ENCODE data around the gene ADM2. TPM values are rescaled to one million over a fixed set of nuclear protein-coding genes. Genes with fewer than 3 reads are reported as not detected.
A peak's percentile ranks its signal among the peaks of the same experiment; 100 is the strongest.

The ADM2 gene
- polyA plus RNA-seq, 1 of the 3 experiments (the other 2 are of a cell fraction) = 0.61 TPM

DNA sequence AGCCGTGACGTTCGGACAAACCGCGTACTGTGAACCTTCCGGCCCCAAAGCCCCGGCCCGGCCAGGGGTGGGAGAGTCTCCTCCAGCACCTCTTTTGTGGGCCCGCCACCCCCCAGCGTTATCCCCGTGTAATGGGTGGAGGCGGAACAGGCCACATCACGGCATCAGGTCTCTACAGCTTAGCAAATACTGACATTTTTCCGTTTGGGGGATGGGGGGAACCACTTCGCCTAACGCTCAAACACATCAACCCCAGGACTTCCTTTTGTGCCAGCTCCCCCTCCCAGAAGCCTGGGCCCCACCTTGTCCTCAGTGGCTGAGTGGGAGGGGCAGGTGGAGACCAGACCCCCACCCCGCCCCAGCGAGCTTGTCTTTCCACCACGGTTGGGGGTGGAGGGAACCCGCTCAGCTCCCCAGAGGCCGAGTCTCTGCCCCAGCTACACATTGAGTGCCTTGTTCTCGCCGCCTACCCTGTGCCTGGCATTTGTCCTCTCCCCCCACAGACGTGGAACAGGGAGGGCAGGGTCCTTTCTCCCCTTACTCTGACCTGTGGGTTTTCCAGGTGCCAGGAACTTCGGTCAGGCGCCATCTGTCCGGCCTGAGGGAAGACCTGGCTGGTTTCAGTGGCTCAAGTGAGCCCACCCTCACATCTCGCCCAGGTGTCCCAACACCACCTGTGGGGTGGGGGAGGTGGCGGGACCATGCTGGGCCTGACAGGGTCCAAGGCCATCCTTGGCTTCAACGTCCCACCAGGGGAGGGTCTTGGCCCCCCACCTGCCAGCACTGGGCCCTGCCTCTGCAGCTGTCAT lies 36.1 kb upstream of the ADM2 start:
- Histone ChIP-seq H3K4me1 (ENCODE audit: control insufficient read depth in 1 of 2, insufficient read depth in 2 of 2, low read depth in 1 of 2, low read length in 1 of 2) (peaks cover 5 to 9% of the 10 kb centered on the region in 2 experiments; a peak in 1 of 4 replicates), H2AFZ (ENCODE audit: low read depth) (no peak overlapping the region), H3K27me3 (ENCODE audit: insufficient read depth) (no peaks in the 10 kb centered on the region), H3F3A (replicated peaks; ENCODE audit: insufficient read depth) (peaks cover 9% of the 10 kb centered on the region), H3K4me2 (no peak overlapping the region), H4K20me1 (ENCODE audit: insufficient read depth) (peaks cover 10% of the 10 kb centered on the region; the same call in 1 of the 2 replicates), H3K79me2 (ENCODE audit: insufficient read depth) (no peaks in the 10 kb centered on the region), H3K27ac (ENCODE audit: low read depth in 2 of 2, low read length in 1 of 2) (peak overlapping the region in 1 of 2 experiments; percentile 12; a peak in 1 of 4 replicates), H3K9me3 (no peaks in the 10 kb centered on the region), H3K9ac (no peak overlapping the region), H3K36me3 (replicated peaks in 1 of 2; ENCODE audit: control insufficient read depth in 1 of 2, insufficient read depth in 2 of 2, low read length in 1 of 2) (peaks cover 4 to 41% of the 10 kb centered on the region in 2 experiments), H3K9me2 (no peaks in the 10 kb centered on the region), H3K4me3 (ENCODE audit: low read depth in 2 of 2, low read length in 1 of 2) (no peak overlapping the region)
- ChIA-PET CTCF (interaction anchor here (0.7 to 2.5 kb wide), 3 partner anchors 11 to 175 kb away, joined by 3 to 7 read pairs (median 4); no protein-coding TSS in a partner anchor), POLR2A (no interaction called here)
- DNase-seq = peak; percentile 43
- 78% methylated on average over 25 of the region's 30 CpGs for WGBS (ENCODE audit: low lambda C conversion rate)
- TF ChIP-seq JUND (IDR thresholded peaks at IDR 0.05) (no peak), NFIC (IDR thresholded peaks at IDR 0.05; ENCODE audit: borderline replicate concordance) (no peak), GATA2 (CRISPR knock-in tag; IDR thresholded peaks at IDR 0.05) (no peak), RFX5 (IDR thresholded peaks at IDR 0.05; ENCODE audit: low read length) (no peak), YY1 (IDR thresholded peaks at IDR 0.05; ENCODE audit: low read depth) (no peak), ELF1 (IDR thresholded peaks at IDR 0.05) (no peak), TAF1 (IDR thresholded peaks at IDR 0.05; ENCODE audit: borderline replicate concordance, low read depth, low read length) (no peak), POLR2AphosphoS5 (IDR thresholded peaks at IDR 0.05; ENCODE audit: low read depth, low read length) (no peak), RXRA (IDR thresholded peaks at IDR 0.05; ENCODE audit: borderline replicate concordance, low read depth) (no peak), RAD21 (IDR thresholded peaks at IDR 0.05; ENCODE audit: low read length) (no peak), SIN3A (IDR thresholded peaks at IDR 0.05; ENCODE audit: borderline replicate concordance, low read depth, low read length) (no peak), GABPA (IDR thresholded peaks at IDR 0.05; ENCODE audit: low read depth) (no peak), REST (IDR thresholded peaks at IDR 0.05; ENCODE audit: low read depth, low read length) (no peak), CHD2 (IDR thresholded peaks at IDR 0.05; ENCODE audit: low read length, partially characterized antibody) (no peak), MAX (IDR thresholded peaks at IDR 0.05; ENCODE audit: low read depth) (no peak)
- TF ChIP-seq, protein P1, sequence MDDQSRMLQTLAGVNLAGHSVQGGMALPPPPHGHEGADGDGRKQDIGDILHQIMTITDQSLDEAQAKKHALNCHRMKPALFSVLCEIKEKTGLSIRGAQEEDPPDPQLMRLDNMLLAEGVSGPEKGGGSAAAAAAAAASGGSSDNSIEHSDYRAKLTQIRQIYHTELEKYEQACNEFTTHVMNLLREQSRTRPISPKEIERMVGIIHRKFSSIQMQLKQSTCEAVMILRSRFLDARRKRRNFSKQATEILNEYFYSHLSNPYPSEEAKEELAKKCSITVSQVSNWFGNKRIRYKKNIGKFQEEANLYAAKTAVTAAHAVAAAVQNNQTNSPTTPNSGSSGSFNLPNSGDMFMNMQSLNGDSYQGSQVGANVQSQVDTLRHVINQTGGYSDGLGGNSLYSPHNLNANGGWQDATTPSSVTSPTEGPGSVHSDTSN (IDR thresholded peaks at IDR 0.05) = no peak
- TF ChIP-seq, protein P2, sequence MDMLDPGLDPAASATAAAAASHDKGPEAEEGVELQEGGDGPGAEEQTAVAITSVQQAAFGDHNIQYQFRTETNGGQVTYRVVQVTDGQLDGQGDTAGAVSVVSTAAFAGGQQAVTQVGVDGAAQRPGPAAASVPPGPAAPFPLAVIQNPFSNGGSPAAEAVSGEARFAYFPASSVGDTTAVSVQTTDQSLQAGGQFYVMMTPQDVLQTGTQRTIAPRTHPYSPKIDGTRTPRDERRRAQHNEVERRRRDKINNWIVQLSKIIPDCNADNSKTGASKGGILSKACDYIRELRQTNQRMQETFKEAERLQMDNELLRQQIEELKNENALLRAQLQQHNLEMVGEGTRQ (IDR thresholded peaks at IDR 0.05; ENCODE audit: borderline replicate concordance, low read depth, low read length) = no peak

All from SK-N-SH (cell line).